Sigmoid colon (tissue), 4 donors: ENCODE measurements around the gene PTGS2.
"Not testable (repeated sequence)": the region's sequence is repeated elsewhere in the genome, so short reads cannot be mapped to it uniquely, and the experiment has no call there.

ENCODE experiments used
- EP300 ChIP-seq, 4 donors: sonication (generic); formaldehyde crosslinking; IDR thresholded peaks; one replicate each; pipeline ENCODE4 v1.6.1; 2017; ENCODE audit warnings: antibody characterized with exemption in 4 of 4
- POLR2A ChIP-seq, 2 donors: fragments of 450-650 bp; IDR thresholded peaks; one replicate each; pipeline ENCODE4 v1.6.1; 2016; ENCODE audit warnings: antibody characterized with exemption in 2 of 2, mild to moderate bottlenecking in 2 of 2, moderate library complexity in 2 of 2
- POLR2AphosphoS5 ChIP-seq, 4 donors: sonication (generic); formaldehyde crosslinking; IDR thresholded peaks; one replicate each; pipeline ENCODE4 v1.6.1; 2017; ENCODE audit warnings: antibody characterized with exemption in 4 of 4
- TF ChIP-seq, protein P1 (sequence below), 4 experiments: fragments of 450-650 bp in 3 of 4; fragments of 200-600 bp in 1 of 4; IDR thresholded peaks; one replicate each; pipeline ENCODE4 v1.5.1; 2016 to 2019; ENCODE audit warnings: antibody characterized with exemption in 4 of 4, mild to moderate bottlenecking in 3 of 4, moderate library complexity in 2 of 4

DNA sequence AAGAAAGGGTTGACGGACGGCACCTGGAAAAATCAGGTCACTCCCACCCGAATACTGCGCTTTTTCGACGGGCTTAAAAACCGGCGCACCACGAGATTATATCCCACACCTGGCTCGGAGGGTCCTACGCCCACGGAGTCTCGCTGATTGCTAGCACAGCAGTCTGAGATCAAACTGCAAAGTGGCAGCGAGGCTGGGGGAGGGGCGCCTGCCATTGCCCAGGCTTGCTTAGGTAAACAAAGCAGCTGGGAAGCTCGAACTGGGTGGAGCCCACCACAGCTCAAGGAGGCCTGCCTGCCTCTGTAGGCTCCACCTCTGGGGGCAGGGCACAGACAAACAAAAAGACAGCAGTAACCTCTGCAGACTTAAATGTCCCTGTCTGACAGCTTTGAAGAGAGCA is 42.7 kb downstream of the PTGS2 start:
- TF ChIP-seq, protein P1, sequence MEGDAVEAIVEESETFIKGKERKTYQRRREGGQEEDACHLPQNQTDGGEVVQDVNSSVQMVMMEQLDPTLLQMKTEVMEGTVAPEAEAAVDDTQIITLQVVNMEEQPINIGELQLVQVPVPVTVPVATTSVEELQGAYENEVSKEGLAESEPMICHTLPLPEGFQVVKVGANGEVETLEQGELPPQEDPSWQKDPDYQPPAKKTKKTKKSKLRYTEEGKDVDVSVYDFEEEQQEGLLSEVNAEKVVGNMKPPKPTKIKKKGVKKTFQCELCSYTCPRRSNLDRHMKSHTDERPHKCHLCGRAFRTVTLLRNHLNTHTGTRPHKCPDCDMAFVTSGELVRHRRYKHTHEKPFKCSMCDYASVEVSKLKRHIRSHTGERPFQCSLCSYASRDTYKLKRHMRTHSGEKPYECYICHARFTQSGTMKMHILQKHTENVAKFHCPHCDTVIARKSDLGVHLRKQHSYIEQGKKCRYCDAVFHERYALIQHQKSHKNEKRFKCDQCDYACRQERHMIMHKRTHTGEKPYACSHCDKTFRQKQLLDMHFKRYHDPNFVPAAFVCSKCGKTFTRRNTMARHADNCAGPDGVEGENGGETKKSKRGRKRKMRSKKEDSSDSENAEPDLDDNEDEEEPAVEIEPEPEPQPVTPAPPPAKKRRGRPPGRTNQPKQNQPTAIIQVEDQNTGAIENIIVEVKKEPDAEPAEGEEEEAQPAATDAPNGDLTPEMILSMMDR (IDR thresholded peaks at IDR 0.05): not testable (repeated sequence)
- not testable (repeated sequence) for TF ChIP-seq EP300, POLR2A, POLR2AphosphoS5 (IDR thresholded peaks at IDR 0.05)
